Stimulated activated CD8-positive, alpha-beta memory T cell treated with anti-CD3 and anti-CD28 coated beads, Interleukin-12 subunit alpha, Interleukin-12 subunit beta, amount 100 ng/mL, for 1 hour (primary cell): Measurements from ENCODE around the gene XRCC1.

Experiments
- DNase-seq: peaks from one replicate; pipeline ENCODE4 v3.0.0-alpha.2; 2020; ENCODE audit warnings: low read depth

Gene XRCC1, protein sequence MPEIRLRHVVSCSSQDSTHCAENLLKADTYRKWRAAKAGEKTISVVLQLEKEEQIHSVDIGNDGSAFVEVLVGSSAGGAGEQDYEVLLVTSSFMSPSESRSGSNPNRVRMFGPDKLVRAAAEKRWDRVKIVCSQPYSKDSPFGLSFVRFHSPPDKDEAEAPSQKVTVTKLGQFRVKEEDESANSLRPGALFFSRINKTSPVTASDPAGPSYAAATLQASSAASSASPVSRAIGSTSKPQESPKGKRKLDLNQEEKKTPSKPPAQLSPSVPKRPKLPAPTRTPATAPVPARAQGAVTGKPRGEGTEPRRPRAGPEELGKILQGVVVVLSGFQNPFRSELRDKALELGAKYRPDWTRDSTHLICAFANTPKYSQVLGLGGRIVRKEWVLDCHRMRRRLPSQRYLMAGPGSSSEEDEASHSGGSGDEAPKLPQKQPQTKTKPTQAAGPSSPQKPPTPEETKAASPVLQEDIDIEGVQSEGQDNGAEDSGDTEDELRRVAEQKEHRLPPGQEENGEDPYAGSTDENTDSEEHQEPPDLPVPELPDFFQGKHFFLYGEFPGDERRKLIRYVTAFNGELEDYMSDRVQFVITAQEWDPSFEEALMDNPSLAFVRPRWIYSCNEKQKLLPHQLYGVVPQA

DNA sequence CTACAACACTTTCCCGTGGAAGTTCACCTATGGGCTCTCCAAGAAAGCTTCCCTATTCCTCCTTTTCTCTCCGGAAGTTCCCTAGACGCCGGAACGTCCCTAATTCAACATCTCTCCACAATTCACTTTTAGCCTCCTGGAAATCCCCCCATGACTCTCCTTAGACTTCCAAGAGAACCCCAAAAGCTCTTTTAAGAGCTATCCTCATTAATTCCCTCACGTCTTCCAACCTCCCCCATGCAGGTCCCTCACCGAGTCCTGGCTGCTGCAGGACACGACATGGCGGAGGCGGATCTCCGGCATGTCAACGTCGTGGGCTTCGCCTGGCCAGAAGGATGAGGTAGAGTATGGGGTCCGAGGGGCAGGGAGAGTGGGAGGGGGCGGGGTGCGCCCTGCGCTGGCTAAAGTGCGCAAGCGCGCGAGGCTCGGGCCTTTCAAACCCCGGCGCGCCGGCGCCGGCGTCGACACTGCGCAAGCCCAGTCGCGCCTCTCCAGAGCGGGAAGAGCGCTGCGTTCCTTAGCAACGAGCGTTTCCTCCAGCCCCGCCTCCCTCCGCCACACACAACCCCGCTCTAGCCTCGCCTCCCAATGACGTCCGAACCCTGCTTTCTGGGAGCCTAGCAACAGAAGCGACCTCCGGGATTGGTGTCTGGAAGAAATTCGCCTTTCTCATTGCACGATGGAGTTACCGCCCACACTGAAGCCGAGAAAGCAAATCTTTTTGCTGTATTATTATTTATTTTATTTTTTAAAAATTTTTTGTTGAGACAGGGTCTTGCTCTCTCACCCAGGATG lies at the start of gene XRCC1, which contains the start of gene PINLYP:
TSS of gene XRCC1 (minus strand) at position 372 of the 795 bp plus-strand sequence. CDS start at position 303, 69 bp downstream.
TSS of gene PINLYP (plus strand) at position 646 of the 795 bp plus-strand sequence. CDS start 1,391 bp downstream, outside the sequence.
- DNase-seq = peak; percentile 93

DNA sequence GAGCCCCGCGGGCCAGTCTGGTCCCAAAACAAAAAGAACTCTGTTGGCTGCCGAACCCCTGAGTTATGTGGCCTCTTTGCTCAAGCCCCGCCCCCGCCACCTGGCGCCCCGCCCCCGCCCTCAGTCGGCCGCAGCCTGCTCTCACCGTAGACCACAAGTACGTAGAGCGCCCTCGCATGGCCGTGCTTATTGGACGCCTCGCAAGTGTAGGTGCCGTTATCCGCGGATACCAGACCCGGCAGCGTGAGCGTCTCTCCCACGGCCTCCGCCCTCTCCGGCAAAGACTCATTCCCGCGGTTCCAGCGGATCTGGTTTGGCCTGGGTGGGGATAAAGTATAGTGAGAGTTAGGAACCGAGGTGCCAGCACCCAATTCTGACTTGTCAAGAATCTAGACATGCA lies 49.6 kb upstream of the XRCC1 start:
- peak; percentile 67 for DNase-seq

DNA sequence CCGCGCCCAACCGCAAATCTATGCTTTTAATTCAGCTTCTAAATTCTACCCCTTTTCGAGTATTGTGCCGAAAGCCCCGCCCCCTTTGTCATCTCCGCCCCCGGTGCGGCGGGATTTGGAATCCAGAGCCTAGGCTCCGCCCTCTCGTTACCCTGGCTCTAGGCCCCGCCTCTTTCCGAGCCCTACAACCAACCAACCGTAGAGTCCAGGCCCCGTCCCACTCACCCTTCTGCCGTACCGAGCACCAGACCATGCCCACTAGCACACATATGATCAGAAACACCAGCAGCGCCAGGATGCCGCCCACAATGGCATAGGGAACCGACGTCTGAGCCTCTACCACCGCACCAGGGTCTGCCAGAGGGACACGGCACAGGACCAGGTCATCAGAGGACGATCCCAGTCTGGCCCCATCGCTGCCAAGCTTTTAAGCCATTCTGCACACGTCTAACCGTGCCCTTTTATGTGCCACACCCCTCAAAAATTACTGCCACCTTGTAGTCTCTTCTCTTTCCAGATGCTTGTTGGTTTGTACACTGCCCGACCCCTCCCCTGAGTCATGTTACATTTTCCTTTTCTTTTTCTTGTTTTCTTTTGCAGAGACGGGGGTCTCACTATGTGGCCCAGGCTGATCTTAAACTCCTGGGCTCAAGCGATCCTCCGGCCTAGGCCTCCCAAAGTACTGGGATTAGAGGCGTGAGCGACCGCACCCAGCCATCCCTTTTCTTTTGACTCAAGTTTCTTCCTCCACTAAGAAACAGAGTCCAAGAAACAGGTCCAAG lies 48.8 kb upstream of the XRCC1 start:
- DNase-seq = no peak

DNA sequence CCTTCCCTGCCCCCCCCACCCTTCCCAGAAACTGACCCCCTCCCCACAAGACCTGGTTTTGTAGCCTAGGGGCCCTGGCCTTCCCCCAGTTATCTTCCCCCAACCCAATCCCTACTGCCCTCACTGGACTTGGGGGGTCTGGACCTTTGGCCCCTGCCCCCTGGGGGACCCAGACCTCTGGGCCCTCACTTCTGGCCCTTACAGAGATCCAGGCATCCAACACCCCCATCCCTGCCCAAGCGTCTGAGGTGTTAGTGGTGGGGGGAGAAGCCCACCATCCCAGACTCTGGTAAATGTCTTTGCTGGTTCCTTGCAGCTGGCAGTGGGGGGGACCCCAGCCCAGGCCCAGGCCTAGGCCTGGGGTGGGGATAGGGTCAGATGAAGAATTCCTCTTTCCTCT lies 47.6 kb upstream of the XRCC1 start:
- no peak for DNase-seq

DNA sequence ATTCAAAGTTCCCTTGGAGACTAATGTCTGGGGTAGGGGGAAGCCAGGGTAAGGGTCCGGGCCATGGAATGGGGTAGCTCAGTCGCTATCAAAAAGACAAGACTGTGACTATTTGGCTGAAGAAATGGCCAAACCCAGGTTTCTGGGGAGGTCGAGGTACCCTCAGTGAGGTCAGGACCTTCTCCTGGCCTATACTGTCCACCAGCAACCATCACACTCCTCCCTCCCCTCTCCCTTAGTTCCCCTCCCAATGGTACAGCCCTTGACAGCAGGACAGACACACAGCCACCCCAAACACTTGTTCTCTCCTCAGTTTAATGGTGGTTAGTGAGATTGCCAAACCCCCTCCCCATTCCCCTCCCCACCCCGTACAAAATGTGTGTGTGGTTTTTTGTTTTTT lies 46.7 kb upstream of the XRCC1 start:
- DNase-seq = no peak

DNA sequence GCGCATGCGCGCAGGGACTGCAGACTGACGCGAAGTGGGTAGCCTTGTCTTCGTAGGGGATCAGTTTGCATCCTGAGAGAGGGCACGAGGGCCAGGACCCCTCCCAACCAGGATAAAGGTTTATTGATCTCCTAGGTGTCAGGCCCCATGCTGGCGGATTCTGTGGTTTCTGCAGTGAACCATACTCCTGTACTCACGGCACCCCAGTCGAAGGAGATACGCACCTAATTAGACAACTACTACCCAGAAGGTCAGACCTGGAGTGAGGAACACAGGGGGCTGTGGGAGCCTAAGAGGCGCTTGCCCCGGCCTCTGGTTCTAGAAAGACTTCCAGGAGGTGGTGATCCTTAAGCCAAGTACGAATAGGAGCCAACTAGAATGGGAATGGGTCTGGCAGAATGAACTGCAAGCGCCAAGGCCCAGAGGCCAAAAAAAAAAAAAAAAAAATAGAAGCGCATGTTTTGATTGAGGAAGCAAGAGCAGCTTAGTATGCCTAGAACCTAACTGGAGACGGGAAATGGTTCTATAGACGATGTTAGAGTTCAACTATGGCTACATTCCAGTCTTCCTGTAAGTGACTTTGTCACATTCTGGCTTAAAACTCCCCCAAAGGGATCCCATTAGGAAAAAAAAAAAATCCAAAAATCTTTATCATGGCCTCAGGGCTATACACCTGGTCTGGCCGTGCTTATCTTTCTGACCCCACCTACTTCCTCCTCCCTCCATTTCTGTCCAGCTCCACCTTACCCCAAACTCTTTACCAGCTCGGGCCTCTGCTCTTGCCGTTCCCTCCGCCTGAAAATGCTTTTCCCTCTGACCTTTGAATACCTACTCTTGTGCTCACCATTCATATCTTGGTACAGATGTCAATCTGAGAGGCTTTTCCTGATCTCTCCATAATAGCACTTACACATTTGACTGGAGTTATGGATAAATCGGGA lies 45.0 kb upstream of the XRCC1 start:
- DNase-seq = peak; percentile 78

DNA sequence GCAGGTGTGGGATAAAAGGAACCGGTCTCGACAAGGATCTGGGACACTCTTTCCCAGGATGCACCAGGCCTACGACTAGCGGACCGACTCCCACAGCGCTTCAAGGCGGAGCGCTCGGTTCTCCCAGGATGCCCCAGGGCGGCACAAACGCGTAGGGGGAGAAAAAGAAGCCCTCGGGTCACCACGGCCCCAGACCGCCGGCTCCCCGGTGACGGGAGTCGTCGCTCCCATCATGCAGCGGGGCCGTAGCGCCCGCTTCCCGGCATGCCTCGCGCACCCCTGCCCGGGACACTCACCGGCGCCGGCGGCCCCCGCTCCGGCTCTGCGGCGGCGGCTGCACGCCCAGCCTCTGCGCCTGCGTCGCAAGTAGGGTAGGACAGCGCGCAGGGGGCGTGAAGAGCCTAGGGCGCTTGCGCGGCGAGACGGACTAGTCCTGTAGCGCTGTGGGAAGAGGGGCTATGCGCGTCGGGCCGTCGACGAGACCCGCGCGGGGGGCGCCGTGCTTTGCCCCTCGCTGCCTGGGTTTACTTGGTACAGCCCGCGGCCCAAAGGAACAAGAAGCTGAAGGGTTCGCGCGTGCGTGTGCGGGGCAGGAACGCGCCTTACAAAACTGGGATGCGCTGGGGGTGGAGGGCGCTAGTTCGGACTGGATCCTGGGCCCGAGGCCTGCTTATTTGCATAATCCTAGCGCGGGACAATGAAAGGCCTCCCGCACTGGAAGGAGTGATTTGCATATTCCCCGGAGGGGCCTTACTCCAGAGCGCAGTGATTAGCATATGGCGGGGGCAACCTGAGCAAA lies 44.1 kb upstream of the XRCC1 start, which contains the start of gene ZNF428:
TSS of gene ZNF428 (minus strand) at position 368 of the 799 bp plus-strand sequence. CDS start 5,325 bp downstream, outside the sequence.
- peak; percentile 76 for DNase-seq

DNA sequence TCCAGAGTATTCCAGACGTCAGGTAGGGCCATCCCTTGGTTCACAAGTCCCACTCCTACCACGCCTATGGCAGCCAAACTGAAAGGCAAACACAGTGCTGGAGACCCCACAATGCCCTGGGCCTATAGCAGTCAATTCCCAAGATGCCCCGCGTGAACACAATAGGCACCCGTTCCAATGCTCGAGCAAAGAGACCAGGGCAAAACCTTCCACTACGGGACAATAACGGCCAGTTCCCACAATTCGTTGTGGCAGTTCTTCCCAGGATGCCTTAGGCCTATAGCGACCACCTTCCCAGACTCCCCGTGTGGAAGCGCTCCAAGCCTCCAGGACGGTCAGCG lies 43.6 kb upstream of the XRCC1 start:
- DNase-seq = no peak

DNA sequence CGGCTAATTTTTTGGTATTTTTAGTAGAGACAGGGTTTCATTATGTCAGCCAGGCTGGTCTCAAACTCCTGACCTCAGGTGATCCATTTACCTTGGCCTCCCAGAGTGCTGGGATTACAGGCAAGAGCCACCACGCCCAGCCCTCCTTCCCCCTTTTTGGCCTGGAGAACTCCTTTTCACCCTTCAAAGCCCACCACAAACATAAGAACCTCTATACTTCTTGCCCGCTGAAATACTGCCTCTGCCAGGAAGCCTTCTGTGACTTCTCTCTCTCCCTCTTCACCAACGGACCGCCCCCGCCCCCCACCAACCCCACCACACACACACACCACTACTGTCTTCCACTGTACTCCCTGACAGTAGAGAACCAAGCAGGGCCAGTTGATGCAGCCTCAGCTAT lies 41.6 kb upstream of the XRCC1 start:
- DNase-seq = no peak

DNA sequence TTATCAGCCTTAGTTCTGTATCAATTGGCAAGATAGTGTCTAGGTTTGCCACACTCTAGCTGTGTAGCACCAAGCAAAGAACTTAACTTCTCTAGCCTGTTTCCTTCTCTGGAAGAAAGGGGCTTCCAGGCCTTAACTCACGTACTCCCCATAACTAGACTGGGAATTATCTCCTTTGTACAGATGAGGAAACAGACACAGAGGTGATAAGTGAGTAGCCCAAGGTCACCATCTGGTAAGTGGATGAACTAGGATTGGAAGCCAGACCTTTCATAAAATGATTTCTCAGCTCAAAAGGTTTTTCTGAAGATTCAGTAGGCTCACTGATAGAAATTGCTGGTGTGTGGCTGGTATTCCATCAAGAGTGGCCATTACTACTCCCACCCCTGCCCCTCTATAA lies 41.0 kb upstream of the XRCC1 start:
- DNase-seq = no peak

DNA sequence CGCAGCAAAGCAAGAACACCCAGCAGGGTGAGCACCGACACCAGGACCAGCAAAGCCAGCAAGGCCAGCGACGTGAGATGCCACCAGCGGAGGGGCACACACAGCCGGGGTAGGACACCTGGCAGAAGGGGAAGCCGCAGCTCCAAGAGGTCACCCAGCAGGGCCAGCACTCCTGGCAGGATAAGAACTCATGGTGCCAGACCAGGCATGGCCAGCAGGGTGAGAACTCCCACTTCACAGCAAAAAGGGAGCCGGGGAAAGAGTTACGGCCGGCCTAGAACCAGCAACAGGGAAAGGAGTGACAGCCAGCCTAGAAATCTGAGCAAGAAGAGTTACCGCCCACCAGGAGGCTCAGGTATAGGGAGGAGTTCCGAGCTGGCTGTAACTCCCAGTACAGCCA lies 37.0 kb upstream of the XRCC1 start:
- no peak for DNase-seq

DNA sequence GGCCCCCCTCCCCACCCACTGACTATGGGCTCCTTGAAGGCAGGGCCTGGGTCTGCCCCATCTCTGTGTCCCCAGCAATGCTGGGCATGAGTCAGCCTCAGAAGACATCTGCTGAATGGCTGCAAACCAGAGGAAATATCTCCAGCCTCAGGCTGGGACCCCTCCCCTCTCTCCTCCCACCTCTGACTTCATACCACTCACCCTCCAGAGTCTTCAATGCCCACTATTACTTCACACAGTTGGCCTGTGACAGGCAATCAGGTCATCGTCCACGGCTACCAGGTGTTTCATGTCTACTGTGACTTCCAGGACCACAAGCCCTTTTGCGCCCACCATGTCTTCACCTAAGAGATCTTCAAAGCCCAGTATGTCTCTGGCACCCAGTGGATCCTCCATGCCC lies 36.5 kb upstream of the XRCC1 start, which contains the start of gene SRRM5:
TSS of gene SRRM5 (plus strand) at position 301 of the 400 bp plus-strand sequence. CDS start at position 335, 34 bp downstream.
- DNase-seq = no peak

DNA sequence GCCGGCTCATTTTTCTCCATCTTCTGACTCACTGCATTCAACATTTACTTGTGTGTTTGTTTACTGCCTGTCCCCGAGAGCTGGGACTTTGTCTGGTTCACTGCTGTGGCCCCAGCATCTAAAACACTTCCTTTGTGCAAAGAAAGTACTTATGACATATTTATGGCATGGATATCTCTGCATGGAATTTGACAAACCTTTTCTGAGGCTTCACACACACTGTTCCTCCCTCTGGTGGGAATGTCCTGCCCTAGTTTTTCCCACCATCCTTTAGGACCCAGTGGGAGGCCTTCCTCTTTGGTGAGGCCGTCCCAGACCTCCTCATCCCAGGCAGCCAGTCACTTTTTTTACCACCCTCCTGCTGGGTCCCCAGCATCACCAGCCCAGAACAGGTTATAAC lies 35.2 kb upstream of the XRCC1 start:
- no peak for DNase-seq

DNA sequence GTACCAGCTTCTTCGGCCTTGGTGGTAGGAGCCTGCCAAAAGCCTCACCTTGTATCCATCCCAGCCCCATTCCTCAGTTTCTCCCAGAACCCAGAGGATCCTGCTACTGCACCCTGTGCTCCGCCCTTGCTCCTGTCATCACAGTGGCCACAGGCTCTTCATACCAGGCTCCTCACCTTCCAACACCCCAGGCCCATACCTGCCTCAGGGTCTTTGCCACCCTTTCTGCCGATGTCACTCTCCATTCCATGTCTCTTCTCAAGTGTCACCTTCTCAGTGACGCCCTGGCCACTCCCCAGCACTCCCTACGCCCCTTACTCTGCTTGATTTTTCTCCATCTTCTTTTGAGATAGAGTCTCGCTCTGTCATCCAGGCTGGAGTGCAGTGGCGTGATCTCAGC lies 34.5 kb upstream of the XRCC1 start:
- no peak for DNase-seq

DNA sequence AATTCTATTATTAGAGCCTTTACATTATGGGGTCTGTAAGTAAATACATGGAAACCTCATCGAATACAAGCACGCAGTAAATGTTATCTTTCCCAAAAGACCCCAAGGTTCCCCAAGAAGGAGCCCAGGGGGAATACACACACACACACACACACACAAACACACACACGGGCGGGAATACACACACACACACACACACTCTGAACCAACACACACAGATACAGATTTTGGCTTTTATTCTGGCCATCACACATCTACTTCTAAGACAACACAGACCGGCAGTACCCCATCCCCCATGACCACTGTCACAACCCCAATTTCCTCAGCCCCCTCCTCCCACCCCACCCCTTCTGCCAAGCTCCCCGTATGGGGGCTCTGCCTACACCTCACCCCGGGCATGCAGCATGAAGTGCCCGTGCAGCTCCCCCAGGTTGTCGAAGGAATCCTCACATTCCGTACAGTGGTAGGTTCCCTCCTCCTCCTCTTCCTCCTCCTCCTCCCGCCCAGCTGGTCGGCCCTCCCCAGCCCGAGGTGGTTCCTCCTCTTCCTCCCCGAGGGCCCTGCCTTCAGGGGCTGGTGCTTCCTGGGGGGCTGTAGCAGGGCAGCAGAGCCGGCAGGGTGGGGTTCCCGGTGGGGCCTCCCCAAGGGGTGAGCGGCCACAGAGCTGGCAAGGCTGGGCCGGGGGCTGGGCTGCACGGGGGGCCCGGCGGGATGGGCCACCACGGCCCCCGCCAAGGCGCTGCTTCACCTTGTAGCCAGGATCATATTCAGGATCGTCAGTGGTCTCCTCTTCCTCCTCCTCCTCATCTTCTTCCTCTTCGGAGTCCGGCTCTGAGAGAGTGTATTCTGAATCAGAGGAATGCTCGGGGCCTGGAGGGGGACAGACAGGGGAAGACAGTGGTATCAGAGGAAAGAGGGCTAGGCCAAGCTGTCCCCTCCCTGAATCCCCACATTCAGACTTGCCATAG lies 32.2 kb upstream of the XRCC1 start:
- no peak for DNase-seq

DNA sequence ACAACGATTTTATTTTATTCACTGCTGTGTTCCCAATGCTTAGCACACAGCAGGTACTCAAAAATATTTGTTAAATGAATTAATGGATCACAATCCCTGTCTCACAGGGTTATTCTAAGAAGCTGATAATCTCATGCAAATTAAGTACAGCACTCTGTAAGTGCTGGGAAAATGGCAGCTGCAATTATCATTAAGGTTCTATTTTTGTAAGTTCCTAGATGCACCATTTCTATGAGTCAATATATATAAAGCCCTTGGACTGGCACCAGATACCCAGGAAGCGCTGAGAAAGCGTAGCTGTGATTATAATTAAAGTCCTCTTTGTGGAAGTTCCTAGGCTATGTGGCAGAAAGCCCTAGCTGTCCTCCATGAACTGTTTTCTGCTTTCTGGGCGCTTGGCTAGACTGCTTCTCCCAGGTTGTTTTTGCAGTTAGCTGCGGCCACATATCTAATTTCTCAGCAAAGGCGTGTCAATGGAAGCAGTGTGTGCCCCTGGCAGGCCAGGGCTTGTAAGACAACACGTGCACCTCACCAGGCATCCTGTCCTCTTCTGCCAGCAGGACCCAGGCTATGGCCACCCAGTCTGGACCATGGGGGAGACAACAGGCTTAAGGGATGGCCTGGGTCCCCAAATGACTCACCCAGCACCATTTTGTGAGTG lies 31.4 kb upstream of the XRCC1 start:
- no peak for DNase-seq

DNA sequence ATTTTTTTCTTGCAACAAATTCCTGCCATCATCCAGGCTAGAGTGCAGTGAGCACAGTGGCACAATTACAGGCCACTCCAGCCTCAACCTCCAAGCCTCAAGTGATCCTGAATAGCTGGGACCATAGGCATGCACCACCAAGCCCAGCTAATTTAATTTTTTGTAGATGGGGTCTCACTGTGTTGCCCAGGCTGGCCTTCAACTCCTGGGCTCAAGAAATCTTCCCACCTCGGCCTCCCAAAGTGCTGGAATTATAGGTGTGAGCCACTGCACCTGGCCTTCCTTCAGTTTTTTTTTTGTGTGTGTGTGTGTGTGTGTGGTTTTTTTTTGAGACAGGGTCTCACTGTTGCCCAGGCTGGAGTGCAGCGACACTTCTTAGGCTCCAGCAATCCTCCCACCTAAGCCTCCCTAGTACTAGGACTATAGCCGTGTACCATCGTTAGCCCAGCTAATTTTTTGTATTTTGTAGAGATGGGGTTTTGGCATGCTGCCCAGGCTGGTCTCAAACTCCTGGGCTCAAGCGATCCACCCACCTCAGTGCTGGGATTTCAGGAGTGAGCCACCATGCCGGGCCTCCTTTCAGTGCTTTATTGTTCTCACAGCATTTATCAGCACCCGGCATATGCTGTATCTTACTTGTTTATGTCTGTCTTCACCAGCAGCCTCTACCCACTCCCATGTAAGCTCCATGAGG lies 30.7 kb upstream of the XRCC1 start:
- no peak for DNase-seq
